Measurements from ENCODE around the gene SNX32. TPM values are rescaled to one million over a fixed set of nuclear protein-coding genes. Genes with fewer than 3 reads are reported as not detected.
A peak's percentile ranks its signal among the peaks of the same experiment; 100 is the strongest.

SNX32 gene
- total and polyA plus RNA-seq, 2 of the 13 experiments (the other 11 are each of a cell fraction or from before 2014, with no cell fraction given): 0.09 to 0.34 TPM

DNA sequence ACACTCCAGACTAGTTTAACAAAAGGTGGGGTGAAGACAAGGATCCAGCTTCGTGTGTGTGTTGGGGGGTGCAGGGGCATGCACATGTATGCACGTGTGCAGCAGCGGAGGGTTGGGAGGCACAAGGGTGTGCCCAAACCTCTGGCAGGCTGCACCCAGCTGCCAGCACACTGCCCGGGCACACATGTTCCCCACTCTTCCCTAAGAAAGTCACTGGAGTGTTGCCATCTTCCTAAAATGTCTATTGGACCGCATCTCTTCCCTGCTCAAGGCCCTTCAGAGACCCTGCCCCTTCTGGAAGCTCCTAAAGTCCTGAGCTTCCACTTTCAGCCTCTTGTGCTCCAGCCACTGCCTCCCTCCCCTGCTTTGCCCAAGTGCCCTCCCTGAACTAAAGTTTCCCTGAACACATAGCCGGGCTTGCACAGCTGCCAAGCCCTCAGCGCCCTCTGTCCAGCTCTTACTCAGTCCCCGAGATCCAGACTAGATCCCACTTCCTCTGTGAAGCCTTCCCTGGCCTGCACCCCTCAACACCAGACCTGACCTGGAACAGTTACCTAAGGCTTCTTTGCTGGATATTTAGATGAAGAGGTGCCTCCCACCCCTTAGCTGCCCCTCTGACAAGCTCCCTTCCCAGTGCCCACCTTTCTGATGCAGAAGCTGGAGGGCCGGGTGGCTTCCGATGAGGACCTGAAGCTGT is 18.2 kb downstream of the SNX32 start (continued):
- TF ChIP-seq ZNF160 (CRISPR knock-in tag; IDR thresholded peaks at IDR 0.05) (no peak), DNMT1 (CRISPR knock-in tag; IDR thresholded peaks at IDR 0.05) (no peak), ZNF44 (CRISPR knock-in tag; IDR thresholded peaks at IDR 0.05) (no peak), ZNF737 (CRISPR knock-in tag; IDR thresholded peaks at IDR 0.05; ENCODE audit: borderline replicate concordance) (no peak), ZNF326 (CRISPR knock-in tag; IDR thresholded peaks at IDR 0.05; ENCODE audit: borderline replicate concordance) (no peak), ZNF260 (CRISPR knock-in tag; IDR thresholded peaks at IDR 0.05; ENCODE audit: borderline replicate concordance, low read depth) (no peak), NCOA5 (CRISPR knock-in tag; IDR thresholded peaks at IDR 0.05) (no peak), ZNF746 (CRISPR knock-in tag; IDR thresholded peaks at IDR 0.05) (no peak)
- TF ChIP-seq, protein P1, sequence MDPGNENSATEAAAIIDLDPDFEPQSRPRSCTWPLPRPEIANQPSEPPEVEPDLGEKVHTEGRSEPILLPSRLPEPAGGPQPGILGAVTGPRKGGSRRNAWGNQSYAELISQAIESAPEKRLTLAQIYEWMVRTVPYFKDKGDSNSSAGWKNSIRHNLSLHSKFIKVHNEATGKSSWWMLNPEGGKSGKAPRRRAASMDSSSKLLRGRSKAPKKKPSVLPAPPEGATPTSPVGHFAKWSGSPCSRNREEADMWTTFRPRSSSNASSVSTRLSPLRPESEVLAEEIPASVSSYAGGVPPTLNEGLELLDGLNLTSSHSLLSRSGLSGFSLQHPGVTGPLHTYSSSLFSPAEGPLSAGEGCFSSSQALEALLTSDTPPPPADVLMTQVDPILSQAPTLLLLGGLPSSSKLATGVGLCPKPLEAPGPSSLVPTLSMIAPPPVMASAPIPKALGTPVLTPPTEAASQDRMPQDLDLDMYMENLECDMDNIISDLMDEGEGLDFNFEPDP (CRISPR knock-in tag; conservative IDR thresholded peaks at IDR 0.05): 0 out of 2 replicates have a peak, but pooled peaks have one; percentile 33

DNA sequence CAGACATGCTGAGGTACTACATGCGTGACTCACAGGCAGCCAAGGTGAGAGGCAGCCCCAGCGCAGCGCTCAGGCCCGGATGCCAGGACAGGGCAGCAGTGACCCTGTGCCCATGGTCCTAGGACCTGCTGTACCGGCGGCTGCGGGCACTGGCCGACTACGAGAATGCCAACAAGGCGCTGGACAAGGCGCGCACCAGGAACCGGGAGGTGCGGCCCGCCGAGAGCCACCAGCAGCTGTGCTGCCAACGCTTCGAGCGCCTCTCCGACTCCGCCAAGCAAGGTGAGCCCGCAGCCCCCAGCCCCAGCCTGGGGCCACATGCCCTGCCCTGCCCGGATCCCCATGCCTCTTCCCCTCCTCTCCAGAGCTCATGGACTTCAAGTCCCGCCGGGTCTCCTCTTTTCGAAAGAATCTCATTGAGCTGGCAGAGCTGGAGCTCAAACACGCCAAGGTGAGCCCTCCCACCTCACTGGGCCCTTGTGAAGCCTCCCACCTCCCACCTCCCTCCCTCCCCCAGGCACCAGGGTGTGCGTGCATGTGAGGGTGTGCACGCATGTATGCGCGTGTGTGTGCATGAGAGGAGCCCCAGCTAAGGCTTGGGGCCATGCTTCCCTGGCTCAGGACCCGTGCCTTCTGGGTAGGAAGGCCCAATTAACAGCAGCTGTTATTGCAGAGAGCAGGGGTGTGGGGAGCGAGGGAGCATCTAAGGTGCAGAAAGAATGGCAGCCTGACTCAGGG is 18.9 kb downstream of the SNX32 start:
- in situ Hi-C loops (cut with HindIII; ENCODE audit: extremely low pct_ligation_motif_present, low pct_unique_long_range_greater_than_20kb) (loop anchor here (10.0 kb wide), 1 partner anchor 298 kb away; the partner anchor contains the start of gene LTBP3), intact Hi-C loops (cut with micrococcal nuclease; ENCODE audit: unreplicated experiment) (no loop called here)
- WGBS (ENCODE audit: low lambda C conversion rate): 94% methylated on average over 18 of the region's 33 CpGs
- FAIRE-seq (no peak), ATAC-seq (no peak), DNase-seq (ENCODE audit: low spot score) (no peak)
- Histone ChIP-seq H3K4me1 (ENCODE audit: insufficient read depth, low read length) (peaks cover 71% of the 10 kb centered on the region), H3K4me2 (ENCODE audit: low read depth, low read length) (no peak overlapping the region), H3K4me3 (replicated peaks in 1 of 3; ENCODE audit: insufficient read depth in 1 of 3, low read depth in 2 of 3, low read length in 3 of 3) (no peak overlapping the region), H3K27ac (ENCODE audit: extremely low read length, insufficient read depth, low read length) (no peak overlapping the region), H3K9me3 (ENCODE audit: low read length) (0 out of 2 replicates have a peak, but pooled peaks cover 4% of the 10 kb centered on the region), H4K20me1 (ENCODE audit: insufficient read depth, low read length) (peaks cover 50% of the 10 kb centered on the region), H2AFZ (ENCODE audit: low read length) (no peak overlapping the region), H3K79me2 (ENCODE audit: insufficient read depth, low read length) (peaks cover 21% of the 10 kb centered on the region), H3K9ac (ENCODE audit: insufficient read depth, low read depth, low read length) (no peak overlapping the region), H3K27me3 (ENCODE audit: control insufficient read depth in 1 of 2, insufficient read depth in 2 of 2, low read length in 2 of 2) (no peaks in the 10 kb centered on the region), H3K36me3 (replicated peaks in 1 of 2; ENCODE audit: control insufficient read depth in 1 of 2, insufficient read depth in 2 of 2, low read length in 2 of 2) (peaks cover 14 to 34% of the 10 kb centered on the region in 2 experiments)
- no TSS peak for BruUV-seq (replicated peaks)
- ChIA-PET CTCF (ENCODE audit: low intra/inter-chr PET ratio, low total read pairs) (no interaction called here), POLR2A (interaction anchor here (0.9 to 2.6 kb wide), 3 partner anchors 10 to 37 kb away, joined by 4 to 8 read pairs (median 4); partner anchors contain the start of gene CCDC85B)
- no peak for TF ChIP-seq CC2D1A (CRISPR knock-in tag; IDR thresholded peaks at IDR 0.05)
- TF ChIP-seq POLR2G (IDR thresholded peaks at IDR 0.05; ENCODE audit: low read depth, low read length): peak; percentile 2; the same call in 1 of the 2 replicates
- TF ChIP-seq, protein P2, sequence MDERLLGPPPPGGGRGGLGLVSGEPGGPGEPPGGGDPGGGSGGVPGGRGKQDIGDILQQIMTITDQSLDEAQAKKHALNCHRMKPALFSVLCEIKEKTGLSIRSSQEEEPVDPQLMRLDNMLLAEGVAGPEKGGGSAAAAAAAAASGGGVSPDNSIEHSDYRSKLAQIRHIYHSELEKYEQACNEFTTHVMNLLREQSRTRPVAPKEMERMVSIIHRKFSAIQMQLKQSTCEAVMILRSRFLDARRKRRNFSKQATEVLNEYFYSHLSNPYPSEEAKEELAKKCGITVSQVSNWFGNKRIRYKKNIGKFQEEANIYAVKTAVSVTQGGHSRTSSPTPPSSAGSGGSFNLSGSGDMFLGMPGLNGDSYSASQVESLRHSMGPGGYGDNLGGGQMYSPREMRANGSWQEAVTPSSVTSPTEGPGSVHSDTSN (CRISPR knock-in tag; IDR thresholded peaks at IDR 0.05): no peak
- TF ChIP-seq RBFOX2 (IDR thresholded peaks at IDR 0.05; ENCODE audit: low read depth, low read length): peak; percentile 81
- TF ChIP-seq ZNF614 (CRISPR knock-in tag; IDR thresholded peaks at IDR 0.05; ENCODE audit: borderline replicate concordance): no peak
- peak; percentile 98 for TF ChIP-seq AGO2 (optimal IDR thresholded peaks at IDR 0.05; ENCODE audit: low read depth, low read length)
- TF ChIP-seq ZNF552 (CRISPR knock-in tag; IDR thresholded peaks at IDR 0.05; ENCODE audit: borderline replicate concordance): no peak
- TF ChIP-seq PAF1 (CRISPR knock-in tag; IDR thresholded peaks at IDR 0.05): peak; percentile 32
- TF ChIP-seq, protein P3, sequence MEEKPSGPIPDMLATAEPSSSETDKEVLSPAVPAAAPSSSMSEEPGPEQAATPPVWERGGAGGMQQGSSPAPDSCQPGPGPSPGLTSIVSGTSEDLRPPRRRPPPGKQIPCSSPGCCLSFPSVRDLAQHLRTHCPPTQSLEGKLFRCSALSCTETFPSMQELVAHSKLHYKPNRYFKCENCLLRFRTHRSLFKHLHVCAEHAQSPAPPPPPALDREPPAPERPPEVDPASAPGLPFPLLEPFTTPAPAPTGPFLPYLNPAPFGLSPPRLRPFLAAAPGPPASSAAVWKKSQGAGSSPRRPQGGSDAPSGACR (CRISPR knock-in tag; IDR thresholded peaks at IDR 0.05): no peak
- peak; percentile 25 for TF ChIP-seq HNRNPK (IDR thresholded peaks at IDR 0.05; ENCODE audit: low read depth, low read length, poor library complexity, severe bottlenecking)
- TF ChIP-seq RBM22 (optimal IDR thresholded peaks at IDR 0.05; ENCODE audit: low read length): peak; percentile 86
